K562 (cell line): ENCODE measurements around the gene RASGRP1. TPM values are rescaled to one million over a fixed set of nuclear protein-coding genes. Genes with fewer than 3 reads are reported as not detected.

Experiments
- ATAC-seq: fragments of 200-7000 bp; cut with Tn5 transposase; 3 replicates; pipeline ENCODE4 v1.9.1; 2020; ENCODE audit warnings: moderate library complexity
- BruUV-seq: library from RNA; stranded (reverse); fragments of 400-500 nt; replicated peaks from 2 replicates; lab custom pipeline; 2021; lab: Mats Ljungman, UMichigan
- CTCF ChIA-PET: fragments of 300-600 bp; formaldehyde crosslinking; extraction: SDS; loops from one replicate; lab custom pipeline; 2021; ENCODE audit warnings: low intra/inter-chr PET ratio; lab: Yijun Ruan, JAX
- POLR2A ChIA-PET: fragments of 300-600, 350-650 bp; sonication (Branson Sonifier 250); formaldehyde crosslinking; extraction: SDS; loops from one replicate; lab custom pipeline; 2021; ENCODE audit warnings: antibody characterized with exemption, inconsistent platforms; lab: Yijun Ruan, JAX
- DNase-seq, 4 experiments: peaks; one replicate each; pipeline versions ENCODE4 v3.0.0 to v3.0.0-alpha.2; 2011 to 2018; ENCODE audit warnings: low spot score in 3 of 4, mixed read lengths in 3 of 4; ENCODE audit errors: extremely low read depth in 1 of 4
- FAIRE-seq: peaks from 2 replicates; lab custom pipeline; 2011; peaks lifted over from hg19 to GRCh38; lab: Jason Lieb, UNC
- H2AFZ ChIP-seq: 2 replicates; pipeline ENCODE4 v1.6.0; 2011; ENCODE audit warnings: low read depth, low read length, control low read depth, inconsistent platforms
- H3K27ac ChIP-seq: fragments of 200-600 bp; 3 replicates; pipeline ENCODE4 v1.8.0; 2011; ENCODE audit warnings: low read depth, mild to moderate bottlenecking, control low read depth, inconsistent platforms, low read length, moderate library complexity, mixed read lengths; ENCODE audit errors: extremely low read depth
- H3K27me3 ChIP-seq, 2 experiments: fragments of 300-600 bp in 1 of 2; 2 replicates in 1 of 2; 3 replicates in 1 of 2; pipeline versions ENCODE4 v1.6.0 to v1.8.0; 2011; ENCODE audit warnings: inconsistent platforms in 2 of 2, low read length in 2 of 2, mild to moderate bottlenecking in 1 of 2, mixed read lengths in 1 of 2, moderate library complexity in 1 of 2; ENCODE audit not compliant: control insufficient read depth in 2 of 2, insufficient read depth in 2 of 2
- H3K36me3 ChIP-seq: fragments of 300-600 bp; 3 replicates; pipeline ENCODE4 v1.8.0; 2011; ENCODE audit warnings: mild to moderate bottlenecking, low read length, inconsistent platforms; ENCODE audit not compliant: control insufficient read depth, insufficient read depth
- H3K4me1 ChIP-seq, 2 experiments: fragments of 200-600 bp in 1 of 2; replicated peaks in 1 of 2; 2 replicates in 1 of 2; 3 replicates in 1 of 2; pipeline versions ENCODE4 v1.5.1 to v1.8.0; 2011; ENCODE audit warnings: inconsistent platforms in 2 of 2, low read length in 2 of 2, mild to moderate bottlenecking in 1 of 2, mixed read lengths in 1 of 2, moderate library complexity in 1 of 2; ENCODE audit not compliant: control insufficient read depth in 2 of 2, insufficient read depth in 2 of 2
- H3K4me2 ChIP-seq: 2 replicates; pipeline ENCODE4 v1.6.1; 2011; ENCODE audit warnings: low read length, control low read depth, inconsistent platforms, mixed read lengths; ENCODE audit not compliant: insufficient read depth
- H3K4me3 ChIP-seq: fragments of 200-600 bp; sonication (generic), shearing (Covaris generic); 2 replicates; pipeline ENCODE4 v1.5.1; 2016; ENCODE audit warnings: control low read depth, inconsistent platforms
- H3K79me2 ChIP-seq: fragments of 200-600 bp; 3 replicates; pipeline ENCODE4 v1.8.0; 2011; ENCODE audit warnings: low read length, inconsistent platforms; ENCODE audit not compliant: control insufficient read depth, insufficient read depth
- H3K9ac ChIP-seq, 2 experiments: 2 replicates each; pipeline versions ENCODE4 v1.6.0 to v1.6.1; 2011; ENCODE audit warnings: low read depth in 2 of 2, low read length in 2 of 2, control low read depth in 1 of 2, inconsistent platforms in 1 of 2, mild to moderate bottlenecking in 1 of 2, mixed read lengths in 1 of 2; ENCODE audit not compliant: insufficient read depth in 1 of 2
- H3K9me1 ChIP-seq: one replicate; pipeline ENCODE4 v1.6.0; 2011; ENCODE audit warnings: inconsistent platforms, mild to moderate bottlenecking, low read length, moderate library complexity; ENCODE audit not compliant: control insufficient read depth, insufficient read depth
- H3K9me3 ChIP-seq: replicated peaks from 2 replicates; pipeline ENCODE4 v1.5.1; 2011; ENCODE audit warnings: low read depth, low read length, inconsistent platforms; ENCODE audit not compliant: control insufficient read depth, insufficient read depth
- H4K20me1 ChIP-seq: replicated peaks from 2 replicates; pipeline ENCODE4 v1.6.1; 2011; ENCODE audit warnings: low read length, inconsistent platforms, mixed read lengths; ENCODE audit not compliant: control insufficient read depth, insufficient read depth
- ETV1 ChIP-seq: fragments of 450-650 bp; conservative IDR thresholded peaks from 2 replicates; pipeline ENCODE4 v1.6.1; 2016; ENCODE audit warnings: missing genetic modification characterization, control low read depth, low read depth, missing compliant biosample characterization
- FOSL1 ChIP-seq: fragments of 200-800 bp; sonication (Bioruptor generic); conservative IDR thresholded peaks from 2 replicates; pipeline ENCODE4 v1.6.1; 2016; ENCODE audit warnings: missing genetic modification characterization, missing compliant biosample characterization
- FUS ChIP-seq: fragments of 200-400 bp; formaldehyde crosslinking; optimal IDR thresholded peaks from 2 replicates; pipeline ENCODE3; 2017; ENCODE audit warnings: low read depth, low read length
- KLF13 ChIP-seq: fragments of 450-650 bp; IDR thresholded peaks from 2 replicates; pipeline ENCODE4 v1.6.1; 2016; ENCODE audit warnings: missing genetic modification characterization, low read depth, mild to moderate bottlenecking, missing compliant biosample characterization, moderate library complexity, borderline replicate concordance
- MTA1 ChIP-seq: fragments of 450-650 bp; IDR thresholded peaks from 2 replicates; pipeline ENCODE4 v1.6.1; 2017; ENCODE audit warnings: borderline replicate concordance
- NCOA2 ChIP-seq, 2 experiments: fragments of 450-650 bp; IDR thresholded peaks; 2 replicates each; pipeline ENCODE4 v1.6.1; 2018; ENCODE audit warnings: mild to moderate bottlenecking in 2 of 2, moderate library complexity in 1 of 2; ENCODE audit not compliant: partially characterized antibody in 2 of 2
- NCOR1 ChIP-seq: fragments of 450-650 bp; IDR thresholded peaks from 2 replicates; pipeline ENCODE4 v1.6.1; 2016; ENCODE audit warnings: mild to moderate bottlenecking, moderate library complexity
- TAL1 ChIP-seq: fragments of 450-650 bp; IDR thresholded peaks from 2 replicates; pipeline ENCODE4 v1.6.1; 2016; ENCODE audit warnings: mild to moderate bottlenecking
- THRAP3 ChIP-seq: fragments of 450-650 bp; IDR thresholded peaks from 2 replicates; pipeline ENCODE4 v1.6.1; 2016; ENCODE audit warnings: mild to moderate bottlenecking, inconsistent platforms, borderline replicate concordance
- ZNF134 ChIP-seq: fragments of 250-450 bp; sonication (Bioruptor Pico); conservative IDR thresholded peaks from 2 replicates; pipeline ENCODE4 v1.4.0; 2020
- WGBS: fragments of 100-300 bp; shearing (Covaris generic); methylation state at CpG from one replicate; pipeline ENCODE4 v1.1.6; 2016; ENCODE audit warnings: low coverage, mixed read lengths; ENCODE audit not compliant: insufficient coverage; ENCODE audit errors: missing lambda C conversion rate; 5-methylcytosine and 5-hydroxymethylcytosine counted together
- in situ Hi-C: fragments of 300-500 bp; cut with MboI; formaldehyde crosslinking; loops from 4 replicates; pipeline ENCODE4 v1.15.0; 2018; ENCODE audit warnings: inconsistent platforms, mixed read lengths
- intact Hi-C: fragments of 100-400 bp; cut with micrococcal nuclease; formaldehyde crosslinking; loops from 2 replicates; pipeline ENCODE4 v1.14.2; 2022
- polyA plus RNA-seq, 8 experiments: library from polyadenylated mRNA; depleted of rRNA in 4 of 8; stranded (reverse) in 5 of 8; unstranded in 3 of 8; fragments of >200 nt; fragmentation: Nextera tagmentation in 2 of 8; fragmentation: Illumina TruSeq in 1 of 8; extraction: Ambion mirVana in 2 of 8; extraction: Trizol in 1 of 8; gene quantifications; 2 replicates each; pipeline versions ENCODE4 v1.2.1 to v1.2.3, GENCODE V29; 2011 to 2014; ENCODE audit warnings: inconsistent platforms in 1 of 8, missing spikeins in 1 of 8
- total RNA-seq, 7 experiments: library from RNA; depleted of rRNA in 6 of 7; stranded (reverse); fragments of >200 nt in 6 of 7; fragmentation: Illumina TruSeq in 2 of 7; extraction: Trizol in 2 of 7; gene quantifications; 2 replicates each; pipeline versions ENCODE4 v1.2.1 to v1.2.3, GENCODE V29; 2011 to 2021; ENCODE audit warnings: low replicate concordance in 1 of 7
- TF ChIP-seq, protein P1 (sequence below), 2 experiments: IDR thresholded peaks in 1 of 2; conservative IDR thresholded peaks in 1 of 2; 2 replicates each; pipeline ENCODE4 v1.6.1; 2016; ENCODE audit warnings: low read depth in 2 of 2, mild to moderate bottlenecking in 1 of 2, missing compliant biosample characterization in 1 of 2, missing genetic modification characterization in 1 of 2, moderate library complexity in 1 of 2
- TF ChIP-seq, protein P2 (sequence below): sonication (generic); formaldehyde crosslinking; IDR thresholded peaks from 2 replicates; pipeline ENCODE4 v1.8.0; 2022; ENCODE audit warnings: mild to moderate bottlenecking, missing genetic modification reagents

The RASGRP1 gene
- total and polyA plus RNA-seq, 9 of the 15 experiments (the other 6 are each of a cell fraction or from before 2014, with no cell fraction given) = 0.14 to 0.72 (median 0.31) TPM

DNA sequence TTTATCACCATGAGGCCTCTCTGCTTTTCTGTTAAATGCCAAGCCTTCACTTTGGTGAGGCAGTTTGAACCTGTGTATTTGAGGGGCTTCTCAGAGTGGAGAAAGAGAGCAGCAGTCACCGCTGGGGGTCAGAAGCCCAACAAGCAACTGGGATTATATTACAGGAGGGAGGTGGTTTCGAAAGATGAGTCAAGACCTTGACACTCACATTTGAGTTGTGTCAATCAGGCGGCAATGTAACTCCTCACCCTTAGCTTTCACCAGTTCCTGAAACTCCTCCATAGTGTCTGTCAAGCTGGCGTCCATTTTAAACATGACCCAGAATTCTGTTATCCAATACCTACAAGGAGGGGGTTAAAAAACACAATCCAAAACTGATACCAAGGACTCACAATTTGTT lies 46.5 kb downstream of the RASGRP1 start (continued):
- TF ChIP-seq, protein P1, sequence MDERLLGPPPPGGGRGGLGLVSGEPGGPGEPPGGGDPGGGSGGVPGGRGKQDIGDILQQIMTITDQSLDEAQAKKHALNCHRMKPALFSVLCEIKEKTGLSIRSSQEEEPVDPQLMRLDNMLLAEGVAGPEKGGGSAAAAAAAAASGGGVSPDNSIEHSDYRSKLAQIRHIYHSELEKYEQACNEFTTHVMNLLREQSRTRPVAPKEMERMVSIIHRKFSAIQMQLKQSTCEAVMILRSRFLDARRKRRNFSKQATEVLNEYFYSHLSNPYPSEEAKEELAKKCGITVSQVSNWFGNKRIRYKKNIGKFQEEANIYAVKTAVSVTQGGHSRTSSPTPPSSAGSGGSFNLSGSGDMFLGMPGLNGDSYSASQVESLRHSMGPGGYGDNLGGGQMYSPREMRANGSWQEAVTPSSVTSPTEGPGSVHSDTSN (CRISPR knock-in tag; IDR thresholded peaks at IDR 0.05; ENCODE audit: low read depth) = no peak
- TF ChIP-seq, protein P1 (tag; conservative IDR thresholded peaks at IDR 0.05; ENCODE audit: low read depth) = peak; percentile 40; the same call in 1 of the 2 replicates
- peak; percentile 21; the same call in 1 of the 2 replicates for TF ChIP-seq FOSL1 (tag)
- no peak for TF ChIP-seq ETV1 (tag)

DNA sequence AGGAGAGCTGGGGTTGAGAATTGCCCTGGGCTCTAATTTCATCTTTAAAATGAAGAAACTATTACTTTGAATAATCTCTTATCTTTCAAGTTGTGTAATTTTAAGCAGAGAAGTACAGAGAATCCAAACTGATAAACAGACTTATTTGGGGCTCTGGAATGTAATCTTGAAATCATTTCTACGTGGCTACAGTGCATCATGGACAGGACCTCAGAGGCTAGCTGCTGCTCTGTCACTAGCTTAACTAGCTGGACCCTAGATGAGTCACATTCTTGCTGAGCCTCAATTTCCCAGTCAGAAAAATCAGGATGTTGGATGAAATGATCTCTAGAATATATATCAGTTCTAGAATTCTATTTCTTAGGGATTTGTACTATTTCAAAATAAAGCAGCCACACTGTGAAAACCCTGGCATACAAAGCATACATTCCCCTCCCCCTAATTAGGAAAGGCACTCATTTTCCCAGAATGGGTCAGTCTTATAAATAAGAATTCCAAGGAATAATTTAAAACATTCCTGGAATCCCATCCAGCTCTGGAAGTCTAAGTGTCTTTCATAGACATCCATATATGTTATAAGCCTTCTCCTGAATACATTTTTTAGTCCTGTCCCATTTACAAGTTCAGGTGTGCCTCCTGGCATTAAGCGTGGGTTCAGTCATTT lies 47.2 kb downstream of the RASGRP1 start:
- in situ Hi-C loops = no loop called here
- Histone ChIP-seq H3K27ac (no peak overlapping the region), H3K9me1 (no peaks in the 10 kb centered on the region), H2AFZ (no peak overlapping the region), H3K4me2 (no peak overlapping the region), H3K27me3 (peaks cover 0 to 6% of the 10 kb centered on the region in 2 experiments; a peak in 4 of 5 replicates), H4K20me1 (no peaks in the 10 kb centered on the region), H3K36me3 (no peaks in the 10 kb centered on the region), H3K9me3 (no peaks in the 10 kb centered on the region), H3K79me2 (no peaks in the 10 kb centered on the region), H3K9ac (no peak overlapping the region), H3K4me3 (no peak overlapping the region), H3K4me1 (no peaks in the 10 kb centered on the region)
- intact Hi-C loops = no loop called here
- POLR2A ChIA-PET = interaction anchor here (0.7 to 1.2 kb wide), 3 partner anchors 87 to 170 kb away, joined by 3 to 4 read pairs (median 3); no protein-coding TSS in a partner anchor
- BruUV-seq = no TSS peak
- CTCF ChIA-PET = no interaction called here
- FAIRE-seq = no peak
- no peak for ATAC-seq
- DNase-seq = no peak
- 3% methylated on average over 2 of the region's 2 CpGs for WGBS
- TF ChIP-seq TAL1 (no peak), FUS (no peak), ZNF134 (CRISPR knock-in tag) (no peak), NCOR1 (no peak), MTA1 (no peak), THRAP3 (no peak), KLF13 (tag) (no peak), NCOA2 (IDR thresholded peaks at IDR 0.05; ENCODE audit: partially characterized antibody in 2 of 2) (no peak)
- TF ChIP-seq, protein P2, sequence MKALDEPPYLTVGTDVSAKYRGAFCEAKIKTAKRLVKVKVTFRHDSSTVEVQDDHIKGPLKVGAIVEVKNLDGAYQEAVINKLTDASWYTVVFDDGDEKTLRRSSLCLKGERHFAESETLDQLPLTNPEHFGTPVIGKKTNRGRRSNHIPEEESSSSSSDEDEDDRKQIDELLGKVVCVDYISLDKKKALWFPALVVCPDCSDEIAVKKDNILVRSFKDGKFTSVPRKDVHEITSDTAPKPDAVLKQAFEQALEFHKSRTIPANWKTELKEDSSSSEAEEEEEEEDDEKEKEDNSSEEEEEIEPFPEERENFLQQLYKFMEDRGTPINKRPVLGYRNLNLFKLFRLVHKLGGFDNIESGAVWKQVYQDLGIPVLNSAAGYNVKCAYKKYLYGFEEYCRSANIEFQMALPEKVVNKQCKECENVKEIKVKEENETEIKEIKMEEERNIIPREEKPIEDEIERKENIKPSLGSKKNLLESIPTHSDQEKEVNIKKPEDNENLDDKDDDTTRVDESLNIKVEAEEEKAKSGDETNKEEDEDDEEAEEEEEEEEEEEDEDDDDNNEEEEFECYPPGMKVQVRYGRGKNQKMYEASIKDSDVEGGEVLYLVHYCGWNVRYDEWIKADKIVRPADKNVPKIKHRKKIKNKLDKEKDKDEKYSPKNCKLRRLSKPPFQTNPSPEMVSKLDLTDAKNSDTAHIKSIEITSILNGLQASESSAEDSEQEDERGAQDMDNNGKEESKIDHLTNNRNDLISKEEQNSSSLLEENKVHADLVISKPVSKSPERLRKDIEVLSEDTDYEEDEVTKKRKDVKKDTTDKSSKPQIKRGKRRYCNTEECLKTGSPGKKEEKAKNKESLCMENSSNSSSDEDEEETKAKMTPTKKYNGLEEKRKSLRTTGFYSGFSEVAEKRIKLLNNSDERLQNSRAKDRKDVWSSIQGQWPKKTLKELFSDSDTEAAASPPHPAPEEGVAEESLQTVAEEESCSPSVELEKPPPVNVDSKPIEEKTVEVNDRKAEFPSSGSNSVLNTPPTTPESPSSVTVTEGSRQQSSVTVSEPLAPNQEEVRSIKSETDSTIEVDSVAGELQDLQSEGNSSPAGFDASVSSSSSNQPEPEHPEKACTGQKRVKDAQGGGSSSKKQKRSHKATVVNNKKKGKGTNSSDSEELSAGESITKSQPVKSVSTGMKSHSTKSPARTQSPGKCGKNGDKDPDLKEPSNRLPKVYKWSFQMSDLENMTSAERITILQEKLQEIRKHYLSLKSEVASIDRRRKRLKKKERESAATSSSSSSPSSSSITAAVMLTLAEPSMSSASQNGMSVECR (CRISPR knock-in tag) = no peak
